NOMO-1 (cell line): ENCODE results near the gene DPP10.

Experiments used
- DNase-seq, 2 experiments: peaks; one replicate each; lab custom pipeline; 2025; ENCODE audit not compliant: unreplicated experiment in 2 of 2; lab: John Stamatoyannopoulos, UW

The DPP10 gene

DNA sequence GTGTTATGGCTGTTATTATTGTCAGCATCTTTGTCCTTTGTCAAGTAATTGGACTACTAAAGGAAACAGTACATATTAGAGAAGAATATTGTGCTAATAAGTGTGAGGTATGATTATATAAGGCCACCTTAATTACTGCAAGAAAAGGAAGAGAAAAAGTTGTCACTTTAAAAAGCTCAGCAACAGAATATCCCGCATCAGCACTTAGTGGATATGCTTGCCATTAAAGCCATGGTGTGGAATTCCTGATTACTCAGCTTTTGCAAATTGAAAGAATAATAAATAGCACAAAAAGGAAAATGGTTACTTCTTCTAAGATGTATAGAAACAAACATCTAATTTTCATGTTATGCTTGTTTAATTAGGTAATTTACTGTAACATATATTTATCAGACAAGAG lies 347.5 kb downstream of the DPP10 start:
- DNase-seq, result no peak

- no peak for DNase-seq
Observed at GRCh38 chr2:114797540-114797939, 355.1 kb downstream of the DPP10 start.

GRCh38 chr2:114797942-114798341 lies 355.5 kb downstream of the DPP10 start:
- DNase-seq, result no peak

DNA sequence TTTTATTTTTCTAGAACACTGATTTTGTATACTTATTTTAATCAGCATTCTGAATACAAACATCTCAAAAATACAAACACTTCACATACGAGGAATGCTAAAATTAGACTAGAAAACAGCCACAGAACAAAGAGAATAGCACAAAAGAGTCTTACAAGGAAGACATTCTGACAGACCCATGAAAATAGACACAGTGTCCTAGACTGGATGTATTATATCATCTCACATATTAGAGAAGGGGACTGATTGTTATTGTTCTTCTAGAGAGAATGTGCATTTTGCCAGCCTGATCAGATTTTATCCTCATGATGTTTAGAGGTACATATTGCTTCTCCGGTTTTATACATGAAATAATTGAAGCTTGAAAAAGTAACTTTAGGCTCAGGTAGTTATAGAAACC lies 357.9 kb downstream of the DPP10 start:
- DNase-seq, result no peak

GRCh38 chr2:114805195-114805594 lies 362.8 kb downstream of the DPP10 start:
- DNase-seq, result no peak

- no peak for DNase-seq
Observed at GRCh38 chr2:114810092-114810491, 367.7 kb downstream of the DPP10 start.

GRCh38 chr2:114812261-114812660 lies 369.8 kb downstream of the DPP10 start:
- DNase-seq, result no peak

GRCh38 chr2:114814355-114814754 lies 371.9 kb downstream of the DPP10 start:
- DNase-seq, result no peak

- no peak for DNase-seq
Observed at GRCh38 chr2:114821055-114821454, 378.6 kb downstream of the DPP10 start.

DNA sequence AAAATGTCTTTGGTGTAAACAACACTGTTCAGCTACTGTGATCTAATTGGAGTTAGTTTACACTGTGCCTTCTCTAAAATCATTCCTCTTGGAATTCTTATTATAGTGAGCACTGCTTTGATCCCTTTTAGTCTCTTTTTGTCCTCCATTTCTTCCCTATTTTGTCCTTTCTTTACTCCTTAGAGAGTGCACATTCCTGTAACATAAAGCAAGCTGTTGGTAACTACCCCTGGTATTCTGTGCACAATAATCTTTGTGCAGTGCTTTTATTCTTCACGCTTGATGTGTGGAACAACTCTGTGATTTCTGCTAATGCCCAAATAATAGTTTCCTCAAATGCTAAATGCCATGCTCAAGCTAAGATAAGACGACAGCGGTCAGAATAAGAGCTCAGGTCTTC lies 401.5 kb downstream of the DPP10 start:
- DNase-seq, result no peak

- no peak for DNase-seq
Observed at GRCh38 chr2:114857196-114857595, 414.8 kb downstream of the DPP10 start.

- DNase-seq, result no peak
Observed at GRCh38 chr2:114859726-114860510, 417.5 kb downstream of the DPP10 start.

GRCh38 chr2:114862243-114862642 lies 419.8 kb downstream of the DPP10 start:
- no peak for DNase-seq

DNA sequence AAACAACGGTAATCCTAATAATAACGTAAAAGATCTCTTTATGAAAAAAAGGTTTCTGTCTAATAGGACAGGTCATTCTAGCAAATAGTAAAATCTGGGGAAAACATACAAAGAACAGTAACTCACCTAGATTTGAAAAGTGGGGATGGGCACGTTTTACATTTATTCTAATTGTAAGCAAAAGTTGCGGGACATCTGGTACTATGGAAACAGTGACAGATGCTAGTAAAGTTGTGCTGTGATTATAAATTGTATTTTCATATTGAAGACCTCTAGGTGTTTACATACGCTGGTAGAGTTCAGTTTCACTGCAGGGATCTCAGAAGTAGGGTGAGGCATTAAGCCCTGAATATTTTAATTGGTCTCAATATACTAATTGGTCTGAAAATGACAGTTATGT lies 422.5 kb downstream of the DPP10 start:
- DNase-seq, result no peak

DNA sequence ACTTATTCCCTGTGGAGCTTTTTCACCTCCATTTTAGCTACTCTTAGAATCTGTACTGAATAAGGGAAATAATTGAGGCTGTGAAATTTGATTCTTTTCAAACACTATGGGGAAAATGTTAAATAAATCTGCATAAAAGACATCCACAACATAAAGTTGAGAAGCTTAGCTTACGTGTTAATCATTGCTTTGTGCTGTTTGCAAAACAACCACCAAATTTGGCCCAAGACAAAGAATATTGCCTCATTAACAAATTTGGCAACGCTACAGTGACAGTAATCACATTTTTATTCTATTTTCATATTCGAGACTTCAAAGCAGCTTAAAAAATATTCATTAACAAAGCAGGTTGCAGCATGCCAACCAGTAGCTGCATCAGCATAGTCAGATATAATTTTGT lies 437.6 kb downstream of the DPP10 start:
- no peak for DNase-seq

GRCh38 chr2:114919985-114920384 lies 477.5 kb downstream of the DPP10 start:
- DNase-seq, result no peak

DNA sequence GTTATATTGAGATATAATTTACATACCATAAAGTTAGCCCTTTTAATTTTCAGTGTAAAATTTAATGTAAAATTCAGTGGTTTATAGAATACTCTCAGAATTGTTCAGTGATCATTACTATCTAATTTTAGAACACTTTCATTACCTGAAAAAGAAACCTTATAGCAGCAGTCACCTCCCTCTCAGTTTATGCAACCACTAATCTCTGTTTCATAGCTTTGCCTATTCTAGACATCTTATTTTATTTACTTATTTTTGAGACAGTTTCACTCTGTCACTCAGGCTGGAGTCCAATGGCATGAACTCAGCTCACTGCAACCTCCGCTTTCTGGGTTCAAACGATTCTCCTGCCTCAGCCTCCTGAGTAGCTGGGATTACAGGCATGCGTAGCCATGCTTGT lies 479.6 kb downstream of the DPP10 start:
- DNase-seq, result no peak

GRCh38 chr2:114925296-114926255 lies 483.1 kb downstream of the DPP10 start:
- no peak for DNase-seq

- DNase-seq, result no peak
Observed at GRCh38 chr2:114926303-114926702, 483.9 kb downstream of the DPP10 start.

- no peak for DNase-seq
Observed at GRCh38 chr2:114929225-114929624, 486.8 kb downstream of the DPP10 start.

DNA sequence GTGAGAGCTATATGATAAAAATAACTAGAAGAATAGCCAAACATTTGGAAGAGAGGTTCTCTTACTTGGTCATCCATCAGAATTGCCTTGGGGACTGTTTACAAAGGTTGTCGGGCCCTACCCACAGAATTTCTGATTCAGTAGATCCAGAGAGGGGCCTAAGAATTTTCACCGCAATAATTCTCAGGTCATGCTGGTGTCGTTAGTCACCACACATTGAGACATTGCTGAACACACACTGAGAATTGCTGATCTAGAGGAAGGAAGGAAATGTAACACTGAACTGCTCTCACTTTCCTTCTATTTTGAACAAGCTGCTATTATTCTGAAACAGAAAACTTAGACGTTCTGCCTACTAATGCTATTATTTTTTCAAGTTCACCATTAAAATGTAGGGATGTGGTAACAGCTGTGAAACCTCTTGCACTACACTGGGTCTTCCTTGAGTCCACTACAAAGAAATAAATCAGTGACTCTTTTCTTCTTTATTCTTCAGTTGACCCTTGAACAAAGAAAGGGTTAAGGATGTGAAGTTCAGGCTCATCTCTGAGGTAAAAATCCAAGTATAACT lies 491.3 kb downstream of the DPP10 start:
- DNase-seq, result no peak
